ENCODE measurements around the gene PTPRM. TPM values are rescaled to one million over a fixed set of nuclear protein-coding genes. Genes with fewer than 3 reads are reported as not detected.
"Not testable (repeated sequence)": the region's sequence is repeated elsewhere in the genome, so short reads cannot be mapped to it uniquely, and the experiment has no call there.

PTPRM gene
- total RNA-seq, 1 donor from 2014 or later: 42.1 TPM

GRCh38 chr18:8433323-8433722 is 866.2 kb downstream of the PTPRM start:
- Histone ChIP-seq H3K4me3 (ENCODE audit: low read depth, low read length) (no peak overlapping the region), H3K36me3 (ENCODE audit: control insufficient read depth, insufficient read depth, low read length) (no peaks in the 10 kb centered on the region), H3K27me3 (ENCODE audit: control insufficient read depth, insufficient read depth, low read length) (peaks cover 2% of the 10 kb centered on the region)
- no peak for DNase-seq (ENCODE audit: low read depth)
- FAIRE-seq: no peak
- TF ChIP-seq, protein P1, sequence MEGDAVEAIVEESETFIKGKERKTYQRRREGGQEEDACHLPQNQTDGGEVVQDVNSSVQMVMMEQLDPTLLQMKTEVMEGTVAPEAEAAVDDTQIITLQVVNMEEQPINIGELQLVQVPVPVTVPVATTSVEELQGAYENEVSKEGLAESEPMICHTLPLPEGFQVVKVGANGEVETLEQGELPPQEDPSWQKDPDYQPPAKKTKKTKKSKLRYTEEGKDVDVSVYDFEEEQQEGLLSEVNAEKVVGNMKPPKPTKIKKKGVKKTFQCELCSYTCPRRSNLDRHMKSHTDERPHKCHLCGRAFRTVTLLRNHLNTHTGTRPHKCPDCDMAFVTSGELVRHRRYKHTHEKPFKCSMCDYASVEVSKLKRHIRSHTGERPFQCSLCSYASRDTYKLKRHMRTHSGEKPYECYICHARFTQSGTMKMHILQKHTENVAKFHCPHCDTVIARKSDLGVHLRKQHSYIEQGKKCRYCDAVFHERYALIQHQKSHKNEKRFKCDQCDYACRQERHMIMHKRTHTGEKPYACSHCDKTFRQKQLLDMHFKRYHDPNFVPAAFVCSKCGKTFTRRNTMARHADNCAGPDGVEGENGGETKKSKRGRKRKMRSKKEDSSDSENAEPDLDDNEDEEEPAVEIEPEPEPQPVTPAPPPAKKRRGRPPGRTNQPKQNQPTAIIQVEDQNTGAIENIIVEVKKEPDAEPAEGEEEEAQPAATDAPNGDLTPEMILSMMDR (IDR thresholded peaks at IDR 0.05; ENCODE audit: insufficient read depth, low read length, severe bottlenecking): no peak

DNA sequence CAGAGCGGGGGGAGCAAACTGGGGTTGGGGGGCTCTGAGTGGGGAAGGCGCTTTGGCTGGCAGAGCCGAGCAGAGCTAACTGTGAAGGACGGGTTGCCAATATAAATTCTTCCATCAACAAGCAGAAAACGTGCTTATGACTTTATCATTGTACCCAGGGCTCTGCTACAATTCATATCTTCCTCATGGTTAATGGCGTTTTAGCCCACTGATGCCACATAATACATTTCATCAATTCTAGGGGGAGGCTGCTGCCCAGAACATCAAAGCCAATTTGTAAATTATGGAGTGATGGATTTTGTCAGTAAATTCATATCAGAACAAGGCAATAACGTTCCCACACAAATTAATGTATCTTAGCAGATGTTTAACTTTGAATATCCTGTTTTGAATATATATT is 866.7 kb downstream of the PTPRM start:
- no peak overlapping the region for H3K4me3 ChIP-seq (ENCODE audit: low read depth, low read length)
- TF ChIP-seq, protein P1 (IDR thresholded peaks at IDR 0.05; ENCODE audit: insufficient read depth, low read length, severe bottlenecking): no peak
- H3K36me3 ChIP-seq (ENCODE audit: control insufficient read depth, insufficient read depth, low read length): no peaks in the 10 kb centered on the region
- FAIRE-seq: no peak
- DNase-seq (ENCODE audit: low read depth): no peak
- H3K27me3 ChIP-seq (ENCODE audit: control insufficient read depth, insufficient read depth, low read length): peaks cover 2% of the 10 kb centered on the region

GRCh38 chr18:8435376-8435775 is 868.3 kb downstream of the PTPRM start:
- no peaks in the 10 kb centered on the region for H3K36me3 ChIP-seq (ENCODE audit: control insufficient read depth, insufficient read depth, low read length)
- no peak for DNase-seq (ENCODE audit: low read depth)
- peak; percentile 81 for FAIRE-seq
- TF ChIP-seq, protein P1 (IDR thresholded peaks at IDR 0.05; ENCODE audit: insufficient read depth, low read length, severe bottlenecking): no peak
- peaks cover 2% of the 10 kb centered on the region for H3K27me3 ChIP-seq (ENCODE audit: control insufficient read depth, insufficient read depth, low read length)
- H3K4me3 ChIP-seq (ENCODE audit: low read depth, low read length): no peak overlapping the region

- TF ChIP-seq, protein P1 (IDR thresholded peaks at IDR 0.05; ENCODE audit: insufficient read depth, low read length, severe bottlenecking): no peak
- Histone ChIP-seq H3K36me3 (ENCODE audit: control insufficient read depth, insufficient read depth, low read length) (no peaks in the 10 kb centered on the region), H3K27me3 (ENCODE audit: control insufficient read depth, insufficient read depth, low read length) (peaks cover 2% of the 10 kb centered on the region), H3K4me3 (ENCODE audit: low read depth, low read length) (no peak overlapping the region)
- FAIRE-seq: no peak
- DNase-seq (ENCODE audit: low read depth): no peak
Measured at GRCh38 chr18:8439055-8439454, 871.9 kb downstream of the PTPRM start.

DNA sequence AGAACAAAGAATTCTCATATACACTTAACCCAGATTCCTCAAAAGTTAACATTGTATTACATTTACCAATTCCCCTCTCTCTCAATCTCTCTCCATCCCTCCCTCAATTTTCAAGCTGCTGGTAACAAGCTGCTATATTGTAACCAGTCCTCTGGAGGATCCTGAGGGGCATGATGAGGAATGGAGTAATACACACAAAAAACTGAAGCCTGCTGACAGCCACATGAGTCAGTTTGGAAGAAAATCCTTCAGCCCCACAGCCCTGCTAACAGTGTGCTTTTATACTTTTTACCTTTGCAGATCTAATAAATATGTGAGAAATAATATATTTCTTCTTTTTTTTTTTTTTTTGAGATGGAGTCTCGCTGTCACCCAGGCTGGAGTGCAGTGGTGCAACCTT is 876.4 kb downstream of the PTPRM start:
- peak; percentile 49 for DNase-seq (ENCODE audit: low read depth)
- TF ChIP-seq, protein P1 (IDR thresholded peaks at IDR 0.05; ENCODE audit: insufficient read depth, low read length, severe bottlenecking): no peak
- H3K4me3 ChIP-seq (ENCODE audit: low read depth, low read length): no peak overlapping the region
- no peaks in the 10 kb centered on the region for H3K36me3 ChIP-seq (ENCODE audit: control insufficient read depth, insufficient read depth, low read length)
- H3K27me3 ChIP-seq (ENCODE audit: control insufficient read depth, insufficient read depth, low read length): no peaks in the 10 kb centered on the region
- no peak for FAIRE-seq

GRCh38 chr18:8446936-8447335 is 879.8 kb downstream of the PTPRM start:
- not testable (repeated sequence) for H3K4me3 ChIP-seq (ENCODE audit: low read depth, low read length); H3K36me3 ChIP-seq (ENCODE audit: control insufficient read depth, insufficient read depth, low read length); FAIRE-seq; H3K27me3 ChIP-seq (ENCODE audit: control insufficient read depth, insufficient read depth, low read length)
- DNase-seq (ENCODE audit: low read depth): peak; percentile 67

Data from bronchial epithelial cell (primary cell).